Measurements from ENCODE around the gene FAM98B. TPM values are rescaled to one million over a fixed set of nuclear protein-coding genes. Genes with fewer than 3 reads are reported as not detected.

Gene FAM98B
- total RNA-seq, 1 donor from 2014 or later, result 4.7 TPM

GRCh38 chr15:38536201-38536676, 82.3 kb downstream of the FAM98B start:
- DNase-seq (ENCODE audit: low read depth), result no peak

Other genes with a start within 250 kb of the FAM98B start
- gene SPRED1, start 201.3 kb upstream of the FAM98B start, total RNA-seq, result 25.8 and 36.4 TPM in 2 replicates
- 0.05 and 0.27 TPM in 2 replicates for gene RASGRP1, start 110.7 kb downstream of the FAM98B start, total RNA-seq

Data from myocyte (in vitro differentiated cells).